Measurements from ENCODE around the gene SLC30A4. TPM values are rescaled to one million over a fixed set of nuclear protein-coding genes. Genes with fewer than 3 reads are reported as not detected.
A peak's percentile ranks its signal among the peaks of the same experiment; 100 is the strongest.

The SLC30A4 gene
- total and polyA plus RNA-seq, 8 donors: 5.1 to 7.6 (median 6.9) TPM

DNA sequence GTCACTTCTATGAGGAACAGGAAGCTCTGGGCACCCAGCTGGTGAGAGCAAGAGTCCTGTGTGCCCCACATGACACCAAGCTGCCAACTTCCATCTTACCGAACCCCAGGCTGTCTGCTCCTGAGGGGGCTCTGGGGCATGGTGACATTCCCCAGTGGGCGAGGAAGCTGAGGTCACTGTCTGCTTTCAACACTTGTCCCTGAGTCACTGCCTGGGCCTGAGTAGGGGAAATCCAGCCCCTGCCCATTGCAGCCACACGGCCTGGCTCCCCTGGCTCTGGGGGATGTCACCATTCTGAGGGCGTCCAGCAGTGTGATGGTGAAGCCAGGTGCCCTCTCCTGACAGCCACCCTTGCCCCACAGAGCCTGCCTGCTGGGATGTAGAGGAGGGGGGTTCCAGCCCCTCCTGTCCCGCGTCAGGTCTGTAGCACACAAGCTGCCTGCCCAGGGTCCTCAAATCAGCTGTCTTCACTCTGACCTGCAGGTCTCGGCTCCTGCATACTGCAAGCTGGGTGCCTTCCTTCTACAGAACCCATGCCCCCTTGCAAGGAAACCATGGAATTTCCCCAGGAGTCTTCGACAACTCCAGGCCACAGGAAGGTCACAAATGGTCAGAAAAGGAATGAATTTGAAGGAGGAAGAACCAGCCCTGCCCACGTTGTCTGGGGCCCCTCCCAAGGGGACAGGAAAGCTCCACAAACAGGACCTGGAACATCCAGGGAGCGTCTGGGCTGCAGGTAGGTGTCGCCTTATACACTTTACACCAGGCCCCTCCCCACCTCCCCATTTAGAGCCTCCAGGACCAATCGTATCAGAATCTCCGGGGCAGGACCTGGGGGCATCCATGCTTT lies 74.3 kb downstream of the SLC30A4 start:
- H3K36me3 ChIP-seq: no peaks in the 10 kb centered on the region
- DNase-seq: peak in 2 of 4 donors; percentile 72 to 81
- H3K27me3 ChIP-seq: no peaks in the 10 kb centered on the region
- H3K27ac ChIP-seq: peak overlapping the region in 1 of 2 donors; percentile 56
- peak overlapping the region in 1 of 2 donors; percentile 30 for H3K4me3 ChIP-seq
- no peaks in the 10 kb centered on the region for H3K9me3 ChIP-seq
- peaks cover 7 to 54% of the 10 kb centered on the region in 2 donors for H3K4me1 ChIP-seq
- intact Hi-C loops (cut with DNase I): no loop called here
- TF ChIP-seq, protein P1, sequence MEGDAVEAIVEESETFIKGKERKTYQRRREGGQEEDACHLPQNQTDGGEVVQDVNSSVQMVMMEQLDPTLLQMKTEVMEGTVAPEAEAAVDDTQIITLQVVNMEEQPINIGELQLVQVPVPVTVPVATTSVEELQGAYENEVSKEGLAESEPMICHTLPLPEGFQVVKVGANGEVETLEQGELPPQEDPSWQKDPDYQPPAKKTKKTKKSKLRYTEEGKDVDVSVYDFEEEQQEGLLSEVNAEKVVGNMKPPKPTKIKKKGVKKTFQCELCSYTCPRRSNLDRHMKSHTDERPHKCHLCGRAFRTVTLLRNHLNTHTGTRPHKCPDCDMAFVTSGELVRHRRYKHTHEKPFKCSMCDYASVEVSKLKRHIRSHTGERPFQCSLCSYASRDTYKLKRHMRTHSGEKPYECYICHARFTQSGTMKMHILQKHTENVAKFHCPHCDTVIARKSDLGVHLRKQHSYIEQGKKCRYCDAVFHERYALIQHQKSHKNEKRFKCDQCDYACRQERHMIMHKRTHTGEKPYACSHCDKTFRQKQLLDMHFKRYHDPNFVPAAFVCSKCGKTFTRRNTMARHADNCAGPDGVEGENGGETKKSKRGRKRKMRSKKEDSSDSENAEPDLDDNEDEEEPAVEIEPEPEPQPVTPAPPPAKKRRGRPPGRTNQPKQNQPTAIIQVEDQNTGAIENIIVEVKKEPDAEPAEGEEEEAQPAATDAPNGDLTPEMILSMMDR (IDR thresholded peaks at IDR 0.05): no peak
- ATAC-seq: peak; percentile 6

DNA sequence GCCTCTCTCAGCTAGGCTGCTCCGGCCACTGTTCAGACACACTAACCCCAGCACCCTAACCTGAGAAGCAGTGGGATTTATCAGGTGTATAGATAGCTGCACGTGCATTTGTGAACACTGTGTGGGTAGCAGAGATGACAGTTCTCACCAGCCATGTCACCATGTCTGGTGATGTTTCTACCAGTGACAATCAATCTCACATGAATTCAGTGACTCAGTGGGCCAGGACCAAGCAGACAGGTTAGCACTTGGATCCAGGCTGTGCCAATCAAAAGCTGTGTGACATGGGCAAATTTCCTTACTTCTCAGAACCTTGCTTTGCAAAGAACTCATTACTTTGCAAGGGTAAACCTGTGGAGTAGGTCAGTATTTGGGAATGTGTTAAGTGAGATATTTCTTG lies 78.9 kb downstream of the SLC30A4 start:
- no peaks in the 10 kb centered on the region for H3K36me3 ChIP-seq
- TF ChIP-seq, protein P1 (IDR thresholded peaks at IDR 0.05): no peak
- H3K4me3 ChIP-seq: no peak overlapping the region
- DNase-seq (no peak), ATAC-seq (no peak)
- H3K4me1 ChIP-seq: peaks cover 0 to 41% of the 10 kb centered on the region in 2 donors
- no peaks in the 10 kb centered on the region for H3K27me3 ChIP-seq
- H3K9me3 ChIP-seq: no peaks in the 10 kb centered on the region
- intact Hi-C loops (cut with DNase I): no loop called here
- no peak overlapping the region for H3K27ac ChIP-seq

DNA sequence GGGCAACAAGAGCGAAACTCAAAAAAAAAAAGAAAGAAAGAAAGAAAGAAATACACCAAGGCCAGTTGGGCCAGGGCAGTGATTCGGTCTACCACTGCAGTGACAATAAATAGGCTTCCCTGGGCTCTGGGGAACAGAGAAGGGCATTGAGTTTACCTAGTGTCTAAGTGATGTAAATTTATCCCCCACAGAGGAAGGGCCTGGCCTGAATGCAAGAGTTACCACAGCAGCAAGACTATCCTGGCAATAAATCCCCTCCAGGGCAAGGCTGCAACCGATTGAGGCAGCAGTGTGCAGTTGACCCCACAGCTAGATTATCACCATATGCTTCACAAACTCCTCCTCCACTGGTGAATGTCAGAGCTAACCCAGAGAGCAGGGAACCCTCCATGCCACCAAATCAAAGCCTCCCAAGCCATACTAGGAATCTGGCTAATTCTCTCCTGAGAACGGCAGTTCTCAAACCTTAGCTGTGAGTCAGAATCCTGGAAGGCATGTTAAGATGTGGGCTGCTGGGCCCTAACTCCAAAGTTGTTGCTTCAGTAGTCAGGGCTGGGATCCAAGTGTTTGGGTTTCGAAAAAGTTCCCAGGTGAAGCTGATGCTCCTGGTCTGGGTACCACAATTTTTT lies 79.9 kb downstream of the SLC30A4 start:
- Histone ChIP-seq H3K4me1 (peaks cover 0 to 31% of the 10 kb centered on the region in 2 donors), H3K4me3 (no peak overlapping the region), H3K36me3 (no peaks in the 10 kb centered on the region), H3K27me3 (no peaks in the 10 kb centered on the region), H3K9me3 (no peaks in the 10 kb centered on the region), H3K27ac (no peak overlapping the region)
- ATAC-seq (peak; percentile 10), DNase-seq (no peak)
- TF ChIP-seq, protein P1 (IDR thresholded peaks at IDR 0.05): no peak
- intact Hi-C loops (cut with DNase I): no loop called here

DNA sequence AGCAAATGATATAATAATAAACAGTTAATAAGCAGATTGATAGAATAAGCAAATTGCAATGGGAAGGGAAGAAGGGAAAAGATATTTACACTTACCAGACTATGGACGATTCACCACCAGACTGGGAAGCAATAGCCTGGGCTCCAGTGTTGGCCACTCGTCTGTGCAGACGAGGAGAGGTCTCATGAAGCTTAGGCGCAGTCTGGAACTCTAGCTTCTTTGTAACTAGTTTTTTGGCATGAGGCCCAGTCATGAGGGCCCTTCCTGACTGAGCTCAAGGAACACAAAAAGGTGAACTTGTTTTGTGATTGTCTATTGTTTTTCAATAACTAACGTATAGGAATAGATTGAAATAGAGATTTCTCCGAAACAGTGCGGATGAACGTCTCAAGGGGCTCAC lies 80.9 kb downstream of the SLC30A4 start:
- no peaks in the 10 kb centered on the region for H3K27me3 ChIP-seq
- DNase-seq (peak in 2 of 4 donors; percentile 52 to 71), ATAC-seq (peak; percentile 42)
- TF ChIP-seq, protein P1 (IDR thresholded peaks at IDR 0.05): no peak
- no peaks in the 10 kb centered on the region for H3K36me3 ChIP-seq
- no peak overlapping the region for H3K27ac ChIP-seq
- no peaks in the 10 kb centered on the region for H3K9me3 ChIP-seq
- peaks cover 0 to 22% of the 10 kb centered on the region in 2 donors for H3K4me1 ChIP-seq
- no peak overlapping the region for H3K4me3 ChIP-seq
- intact Hi-C loops (cut with DNase I): no loop called here

DNA sequence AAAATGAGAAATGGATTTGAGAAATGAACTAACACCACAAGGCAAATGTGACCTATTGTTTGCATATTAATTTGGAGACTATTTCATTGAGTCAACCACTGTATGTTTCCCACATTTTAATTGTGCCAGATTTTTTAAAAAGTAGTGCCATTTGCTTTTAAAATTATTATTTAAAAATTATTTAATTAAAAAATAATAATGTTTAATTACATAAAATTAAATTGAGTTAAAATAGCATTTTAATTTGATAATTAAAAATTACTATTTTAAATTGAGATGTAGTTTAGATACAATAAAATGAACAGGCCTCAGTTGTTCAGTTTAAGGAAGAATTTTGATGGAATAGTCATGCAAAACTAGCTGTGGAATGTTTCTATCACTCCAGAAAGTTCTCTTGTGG lies 81.5 kb downstream of the SLC30A4 start:
- H3K27ac ChIP-seq: no peak overlapping the region
- no peaks in the 10 kb centered on the region for H3K9me3 ChIP-seq
- TF ChIP-seq, protein P1 (IDR thresholded peaks at IDR 0.05): no peak
- no peak for DNase-seq
- H3K4me3 ChIP-seq: no peak overlapping the region
- intact Hi-C loops (cut with DNase I): no loop called here
- no peaks in the 10 kb centered on the region for H3K36me3 ChIP-seq
- no peaks in the 10 kb centered on the region for H3K27me3 ChIP-seq
- no peak for ATAC-seq
- peaks cover 0 to 18% of the 10 kb centered on the region in 2 donors for H3K4me1 ChIP-seq

All from left lung (tissue), 10 donors.